SU-DHL-6 (cell line): Measurements from ENCODE around the gene UBE2R2.

Experiments used
- H2AFZ ChIP-seq: fragments of 200-600 bp; sonication (generic); 2 replicates; pipeline ENCODE4 v1.6.1; 2014; ENCODE audit warnings: low read depth, mild to moderate bottlenecking, moderate library complexity, mixed read lengths, antibody characterized with exemption, low read length; ENCODE audit not compliant: severe bottlenecking
- H3F3A ChIP-seq: fragments of 200-600 bp; shearing (Covaris generic); 2 replicates; pipeline ENCODE4 v1.6.0; 2016; ENCODE audit warnings: antibody characterized with exemption, mild to moderate bottlenecking; ENCODE audit not compliant: insufficient read depth
- H3K27ac ChIP-seq: fragments of 200-600 bp; sonication (generic); 2 replicates; pipeline ENCODE4 v1.5.1; 2016; ENCODE audit warnings: low read depth, mild to moderate bottlenecking, low read length, moderate library complexity, mixed read lengths
- H3K27me3 ChIP-seq: fragments of 200-600 bp; sonication (generic), shearing (Covaris generic); 2 replicates; pipeline ENCODE4 v1.6.0; 2014; ENCODE audit warnings: mild to moderate bottlenecking, low read length
- H3K36me3 ChIP-seq: fragments of 200-600 bp; sonication (generic); 2 replicates; pipeline ENCODE4 v1.6.1; 2014; ENCODE audit warnings: mild to moderate bottlenecking, low read length, mixed read lengths
- H3K4me2 ChIP-seq: fragments of 300-600, 200-600 bp; shearing (Covaris generic), sonication (generic); 2 replicates; pipeline ENCODE4 v1.6.0; 2014; ENCODE audit warnings: low read length, low read depth, mild to moderate bottlenecking; ENCODE audit not compliant: poor library complexity, severe bottlenecking
- H3K4me3 ChIP-seq: fragments of 200-600 bp; sonication (generic); 2 replicates; pipeline ENCODE4 v1.5.1; 2014; ENCODE audit warnings: antibody characterized with exemption, low read length, mild to moderate bottlenecking, mixed read lengths; ENCODE audit not compliant: insufficient read depth, poor library complexity, severe bottlenecking
- H3K79me2 ChIP-seq: fragments of 200-600 bp; sonication (generic); 2 replicates; pipeline ENCODE4 v1.6.1; 2014; ENCODE audit warnings: mild to moderate bottlenecking, low read length, moderate library complexity; ENCODE audit not compliant: insufficient read depth
- H3K9ac ChIP-seq: fragments of 200-600 bp; sonication (generic); 2 replicates; pipeline ENCODE4 v1.7.0; 2014; ENCODE audit warnings: mild to moderate bottlenecking, low read length
- H3K9me2 ChIP-seq: fragments of 200-600 bp; sonication (generic); replicated peaks from 2 replicates; pipeline ENCODE4 v1.6.1; 2014; ENCODE audit warnings: low read length; ENCODE audit not compliant: insufficient read depth
- H3K9me3 ChIP-seq: fragments of 200-600 bp; sonication (generic); 2 replicates; pipeline ENCODE4 v1.6.1; 2014; ENCODE audit warnings: low read length, mixed read lengths; ENCODE audit not compliant: insufficient read depth
- H4K20me1 ChIP-seq: fragments of 200-600 bp; sonication (generic); 2 replicates; pipeline ENCODE4 v1.6.1; 2014; ENCODE audit warnings: low read depth, mild to moderate bottlenecking, antibody characterized with exemption, low read length, moderate library complexity, mixed read lengths
- EZH2phosphoT487 ChIP-seq: fragments of 200-600 bp; sonication (generic), shearing (Covaris generic); conservative IDR thresholded peaks from 2 replicates; pipeline ENCODE4 v1.6.1; 2018; ENCODE audit warnings: mild to moderate bottlenecking, antibody characterized with exemption, low read length, moderate library complexity, mixed read lengths
- TF ChIP-seq, protein P1 (sequence below): fragments of 200-600 bp; sonication (generic); IDR thresholded peaks from one replicate; pipeline ENCODE4 v1.5.1; 2017; ENCODE audit warnings: antibody characterized with exemption, mild to moderate bottlenecking, low read length, moderate library complexity; ENCODE audit not compliant: insufficient read depth, poor library complexity, severe bottlenecking

UBE2R2 gene

DNA sequence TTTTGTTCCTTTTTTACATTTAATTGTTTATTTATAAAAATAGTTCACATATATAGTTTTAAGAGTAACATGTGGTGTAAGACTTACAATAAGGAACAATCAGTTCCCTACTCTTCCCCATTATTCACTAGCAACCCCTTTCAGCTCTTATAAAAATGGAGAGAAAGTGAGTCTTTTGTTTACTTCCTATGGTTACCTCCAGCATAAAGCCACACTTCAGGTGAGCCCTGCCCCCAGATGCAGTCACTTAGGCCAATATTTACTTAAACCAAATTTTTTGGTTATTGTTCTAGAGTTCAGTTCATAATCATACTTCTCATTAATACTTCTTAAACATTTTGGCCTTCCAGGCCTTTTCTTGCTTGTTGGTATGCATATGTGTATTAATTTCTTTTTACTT is 33.7 kb downstream of the UBE2R2 start:
- no peaks in the 10 kb centered on the region for H3K9me2 ChIP-seq
- peak overlapping the region; percentile 55 for H3K4me2 ChIP-seq
- H3K36me3 ChIP-seq: 0 out of 2 replicates have a peak, but pooled peaks cover 12% of the 10 kb centered on the region
- H3K27me3 ChIP-seq: no peaks in the 10 kb centered on the region
- no peaks in the 10 kb centered on the region for H4K20me1 ChIP-seq
- H3K9me3 ChIP-seq: no peaks in the 10 kb centered on the region
- H3K79me2 ChIP-seq: peaks cover 100% of the 10 kb centered on the region
- TF ChIP-seq, protein P1, sequence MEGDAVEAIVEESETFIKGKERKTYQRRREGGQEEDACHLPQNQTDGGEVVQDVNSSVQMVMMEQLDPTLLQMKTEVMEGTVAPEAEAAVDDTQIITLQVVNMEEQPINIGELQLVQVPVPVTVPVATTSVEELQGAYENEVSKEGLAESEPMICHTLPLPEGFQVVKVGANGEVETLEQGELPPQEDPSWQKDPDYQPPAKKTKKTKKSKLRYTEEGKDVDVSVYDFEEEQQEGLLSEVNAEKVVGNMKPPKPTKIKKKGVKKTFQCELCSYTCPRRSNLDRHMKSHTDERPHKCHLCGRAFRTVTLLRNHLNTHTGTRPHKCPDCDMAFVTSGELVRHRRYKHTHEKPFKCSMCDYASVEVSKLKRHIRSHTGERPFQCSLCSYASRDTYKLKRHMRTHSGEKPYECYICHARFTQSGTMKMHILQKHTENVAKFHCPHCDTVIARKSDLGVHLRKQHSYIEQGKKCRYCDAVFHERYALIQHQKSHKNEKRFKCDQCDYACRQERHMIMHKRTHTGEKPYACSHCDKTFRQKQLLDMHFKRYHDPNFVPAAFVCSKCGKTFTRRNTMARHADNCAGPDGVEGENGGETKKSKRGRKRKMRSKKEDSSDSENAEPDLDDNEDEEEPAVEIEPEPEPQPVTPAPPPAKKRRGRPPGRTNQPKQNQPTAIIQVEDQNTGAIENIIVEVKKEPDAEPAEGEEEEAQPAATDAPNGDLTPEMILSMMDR: no peak
- TF ChIP-seq EZH2phosphoT487: no peak
- H3F3A ChIP-seq: peaks cover 86% of the 10 kb centered on the region
- peak overlapping the region; percentile 2 for H3K9ac ChIP-seq
- H3K27ac ChIP-seq: peak overlapping the region; percentile 84
- H3K4me3 ChIP-seq: peak overlapping the region; percentile 6
- no peak overlapping the region for H2AFZ ChIP-seq

DNA sequence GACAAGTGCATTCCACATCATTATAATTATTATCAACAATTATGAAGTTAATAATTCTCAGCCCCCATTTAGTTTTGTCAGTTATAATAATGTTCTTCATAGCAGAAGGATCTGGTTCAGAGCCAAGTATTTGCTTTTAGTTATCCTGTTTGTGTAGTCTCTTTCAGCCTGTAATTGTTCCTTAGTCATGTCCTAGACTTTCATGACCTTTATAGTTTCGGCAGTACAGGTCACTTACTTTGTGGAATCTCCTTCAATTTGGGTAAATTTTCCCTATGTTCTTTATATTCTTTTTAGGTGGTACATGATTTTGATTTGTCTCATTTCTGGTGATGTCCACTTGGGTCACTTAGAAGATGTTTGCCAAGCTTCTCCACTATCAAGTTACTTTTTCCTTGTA is 34.3 kb downstream of the UBE2R2 start:
- peaks cover 100% of the 10 kb centered on the region for H3K79me2 ChIP-seq
- H4K20me1 ChIP-seq: no peaks in the 10 kb centered on the region
- H3K27me3 ChIP-seq: no peaks in the 10 kb centered on the region
- H3F3A ChIP-seq: peaks cover 88% of the 10 kb centered on the region
- peak overlapping the region; percentile 55 for H3K4me2 ChIP-seq
- H3K36me3 ChIP-seq: 0 out of 2 replicates have a peak, but pooled peaks cover 12% of the 10 kb centered on the region
- no peak for TF ChIP-seq EZH2phosphoT487
- TF ChIP-seq, protein P1: no peak
- H3K9ac ChIP-seq: peak overlapping the region; percentile 2; the same call in 1 of the 2 replicates
- peak overlapping the region; percentile 84 for H3K27ac ChIP-seq
- H3K9me3 ChIP-seq: no peaks in the 10 kb centered on the region
- H3K4me3 ChIP-seq: no peak overlapping the region
- no peak overlapping the region for H2AFZ ChIP-seq
- H3K9me2 ChIP-seq: no peaks in the 10 kb centered on the region

DNA sequence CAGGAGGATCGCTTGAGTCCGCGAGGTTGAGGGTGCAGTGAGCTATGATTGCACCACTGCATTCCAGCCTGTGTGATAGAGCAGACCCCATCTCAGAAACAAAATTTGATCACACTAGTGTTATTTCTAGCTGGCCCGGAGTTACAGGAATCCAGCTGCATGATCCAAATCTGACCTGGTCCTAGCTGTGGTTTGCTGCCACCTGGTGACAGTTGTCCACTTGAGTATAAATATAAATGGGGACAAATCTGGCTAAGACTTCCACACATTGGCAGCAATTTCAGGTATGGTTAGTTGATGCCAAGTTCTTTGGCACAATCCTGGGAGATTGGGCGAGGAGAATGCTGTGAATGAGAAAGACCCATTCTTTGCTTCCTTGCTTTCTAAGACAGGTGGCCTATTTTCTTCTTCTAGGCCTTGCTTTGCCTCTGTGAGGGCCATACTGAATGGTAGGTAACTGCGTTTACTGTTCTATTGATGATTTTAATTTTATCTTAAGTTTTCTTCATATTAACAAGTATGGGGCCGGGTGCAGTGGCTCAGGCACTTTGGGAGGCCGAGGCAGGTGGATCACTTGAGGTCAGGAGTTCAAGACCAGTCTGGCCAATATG is 35.4 kb downstream of the UBE2R2 start:
- no peaks in the 10 kb centered on the region for H3K27me3 ChIP-seq
- H3F3A ChIP-seq: peaks cover 83% of the 10 kb centered on the region
- no peak overlapping the region for H3K4me3 ChIP-seq
- H3K36me3 ChIP-seq: 0 out of 2 replicates have a peak, but pooled peaks cover 12% of the 10 kb centered on the region
- H3K9me3 ChIP-seq: no peaks in the 10 kb centered on the region
- peak overlapping the region; percentile 84 for H3K27ac ChIP-seq
- TF ChIP-seq EZH2phosphoT487: no peak
- TF ChIP-seq, protein P1: peak; percentile 81
- H4K20me1 ChIP-seq: no peaks in the 10 kb centered on the region
- peak overlapping the region; percentile 24; the same call in 1 of the 2 replicates for H3K9ac ChIP-seq
- H3K9me2 ChIP-seq: no peaks in the 10 kb centered on the region
- H3K4me2 ChIP-seq: peak overlapping the region; percentile 55
- H3K79me2 ChIP-seq: peaks cover 100% of the 10 kb centered on the region
- no peak overlapping the region for H2AFZ ChIP-seq
